ENCODE measurements around the gene FAM13C. TPM values are rescaled to one million over a fixed set of nuclear protein-coding genes. Genes with fewer than 3 reads are reported as not detected.

FAM13C gene
- total RNA-seq, 2 experiments from 2014 or later: not detected

- Mint-ChIP-seq H3K4me1 (no peaks in the 10 kb centered on the region), H3K4me3 (no peak overlapping the region), H3K27me3 (no peaks in the 10 kb centered on the region), H3K27ac (no peak overlapping the region), H3K9me3 (ENCODE audit: low read depth) (peaks cover 2% of the 10 kb centered on the region), H3K36me3 (no peaks in the 10 kb centered on the region)
- CTCF ChIA-PET: no interaction called here
- DNase-seq (no peak), ATAC-seq (no peak)
Observed at GRCh38 chr10:59212301-59212798, 150.0 kb downstream of the FAM13C start.

DNA sequence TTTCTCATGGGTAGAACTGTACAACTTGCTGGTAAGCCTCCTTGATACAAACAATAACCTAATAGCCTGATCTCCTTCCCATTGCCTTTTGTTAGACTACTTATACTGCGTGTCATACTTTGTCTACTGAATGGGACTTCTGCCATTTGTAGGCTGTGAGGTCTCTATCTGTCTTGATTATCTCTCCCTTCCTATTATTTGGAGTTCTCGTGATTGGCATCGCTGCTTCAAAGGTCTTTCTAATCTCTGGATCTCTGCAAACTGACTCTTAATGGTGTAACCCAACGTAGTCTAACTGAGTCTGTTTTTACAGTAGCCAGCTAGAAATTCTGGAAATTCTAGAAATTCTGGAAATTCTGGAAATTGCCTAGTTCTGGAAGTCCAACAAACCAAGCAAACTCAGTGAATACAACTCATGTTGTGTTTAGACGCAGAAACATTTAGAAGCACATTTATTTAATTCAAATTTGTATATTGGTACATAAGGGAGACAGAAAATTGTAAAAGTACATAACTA is 156.1 kb downstream of the FAM13C start:
- no peaks in the 10 kb centered on the region for H3K36me3 Mint-ChIP-seq
- no peaks in the 10 kb centered on the region for H3K4me1 Mint-ChIP-seq
- H3K27ac Mint-ChIP-seq: no peak overlapping the region
- no peaks in the 10 kb centered on the region for H3K27me3 Mint-ChIP-seq
- DNase-seq (no peak), ATAC-seq (no peak)
- H3K9me3 Mint-ChIP-seq (ENCODE audit: low read depth): peaks cover 5% of the 10 kb centered on the region
- CTCF ChIA-PET: no interaction called here
- H3K4me3 Mint-ChIP-seq: no peak overlapping the region

Other genes with a start within 250 kb of the FAM13C start
- not detected for gene PHYHIPL, start 185.9 kb downstream of the FAM13C start, total RNA-seq